AG04450 (cell line): ENCODE data around the gene TTC1. TPM values are rescaled to one million over a fixed set of nuclear protein-coding genes. Genes with fewer than 3 reads are reported as not detected.

Source experiments
- CTCF ChIA-PET: fragments of 300-600, 350-600 bp; formaldehyde crosslinking; extraction: SDS; loops from one replicate; lab custom pipeline; 2022; ENCODE audit warnings: antibody characterized with exemption, inconsistent platforms; lab: Charles Lee
- POLR2A ChIA-PET: fragments of 350-600 bp; formaldehyde crosslinking; extraction: SDS; loops from one replicate; lab custom pipeline; 2021; ENCODE audit warnings: antibody characterized with exemption, inconsistent platforms; lab: Yijun Ruan, JAX
- DNase-seq: peaks from one replicate; pipeline ENCODE4 v3.0.0-alpha.2; 2011; ENCODE audit warnings: low read depth, low spot score
- H3K27ac ChIP-seq: one replicate; pipeline ENCODE4 v1.5.1; 2012; ENCODE audit warnings: low read depth, low read length, control low read depth
- H3K27me3 ChIP-seq: one replicate; pipeline ENCODE4 v1.6.0; 2012; ENCODE audit warnings: low read length; ENCODE audit not compliant: control insufficient read depth, insufficient read depth
- H3K4me3 ChIP-seq: 2 replicates; pipeline ENCODE4 v1.5.1; 2011; ENCODE audit warnings: mild to moderate bottlenecking, low read depth, low read length, control low read depth
- H3K9me3 ChIP-seq: 2 replicates; pipeline ENCODE4 v1.5.1; 2012; ENCODE audit warnings: low read length; ENCODE audit not compliant: control insufficient read depth, insufficient read depth
- polyA plus RNA-seq: library from polyadenylated mRNA; depleted of rRNA; stranded (reverse); fragments of >200 nt; gene quantifications from 2 replicates; pipeline ENCODE4 v1.2.3, GENCODE V29; 2011
- TF ChIP-seq, protein P1 (sequence below): IDR thresholded peaks from 2 replicates; pipeline ENCODE4 v1.5.1; 2011; ENCODE audit warnings: low read depth, low read length, control low read depth, inconsistent platforms

The TTC1 gene
- polyA plus RNA-seq, 1 experiment = 53.7 TPM

DNA sequence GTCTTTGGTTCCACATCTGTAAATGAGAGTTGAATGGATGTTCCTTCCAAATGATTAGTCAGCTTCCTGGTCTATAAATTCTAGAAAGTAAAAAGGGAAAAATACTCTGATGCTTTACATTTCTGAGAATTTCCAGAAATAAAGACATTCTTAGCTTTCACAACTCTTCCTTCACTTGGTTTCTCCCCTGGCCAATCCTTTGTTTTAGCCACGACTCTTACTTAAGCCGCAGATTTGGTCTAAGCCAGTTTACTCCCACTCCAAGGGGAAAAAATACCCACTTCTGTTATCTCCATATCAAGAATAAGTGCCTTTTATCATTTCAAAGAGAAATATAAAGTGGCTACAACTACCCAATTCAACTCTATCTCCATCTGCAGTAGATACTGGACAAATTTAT is 80.6 kb downstream of the TTC1 start:
- H3K4me3 ChIP-seq = no peak overlapping the region
- CTCF ChIA-PET = no interaction called here
- no peaks in the 10 kb centered on the region for H3K27me3 ChIP-seq
- no peaks in the 10 kb centered on the region for H3K9me3 ChIP-seq
- no peak overlapping the region for H3K27ac ChIP-seq
- TF ChIP-seq, protein P1, sequence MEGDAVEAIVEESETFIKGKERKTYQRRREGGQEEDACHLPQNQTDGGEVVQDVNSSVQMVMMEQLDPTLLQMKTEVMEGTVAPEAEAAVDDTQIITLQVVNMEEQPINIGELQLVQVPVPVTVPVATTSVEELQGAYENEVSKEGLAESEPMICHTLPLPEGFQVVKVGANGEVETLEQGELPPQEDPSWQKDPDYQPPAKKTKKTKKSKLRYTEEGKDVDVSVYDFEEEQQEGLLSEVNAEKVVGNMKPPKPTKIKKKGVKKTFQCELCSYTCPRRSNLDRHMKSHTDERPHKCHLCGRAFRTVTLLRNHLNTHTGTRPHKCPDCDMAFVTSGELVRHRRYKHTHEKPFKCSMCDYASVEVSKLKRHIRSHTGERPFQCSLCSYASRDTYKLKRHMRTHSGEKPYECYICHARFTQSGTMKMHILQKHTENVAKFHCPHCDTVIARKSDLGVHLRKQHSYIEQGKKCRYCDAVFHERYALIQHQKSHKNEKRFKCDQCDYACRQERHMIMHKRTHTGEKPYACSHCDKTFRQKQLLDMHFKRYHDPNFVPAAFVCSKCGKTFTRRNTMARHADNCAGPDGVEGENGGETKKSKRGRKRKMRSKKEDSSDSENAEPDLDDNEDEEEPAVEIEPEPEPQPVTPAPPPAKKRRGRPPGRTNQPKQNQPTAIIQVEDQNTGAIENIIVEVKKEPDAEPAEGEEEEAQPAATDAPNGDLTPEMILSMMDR = no peak
- POLR2A ChIA-PET = no interaction called here
- no peak for DNase-seq

DNA sequence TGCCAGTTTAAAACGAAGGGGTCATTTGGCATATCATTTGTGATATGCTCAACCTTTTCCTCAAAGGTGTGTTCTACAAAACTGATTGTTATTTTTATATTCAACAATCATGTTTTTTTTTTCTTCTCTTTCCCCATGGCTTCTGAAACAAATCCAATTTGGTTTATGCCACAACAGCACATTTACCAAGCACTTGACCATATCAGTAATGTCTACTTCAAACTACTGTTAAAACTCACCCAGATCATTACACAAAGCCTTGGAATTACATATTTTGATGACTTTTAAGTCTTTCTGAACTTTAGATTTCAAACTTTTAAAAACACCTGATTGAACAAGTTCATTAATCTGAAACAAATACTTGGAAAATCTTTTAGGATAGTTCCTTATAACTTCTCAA is 81.1 kb downstream of the TTC1 start:
- Histone ChIP-seq H3K27ac (no peak overlapping the region), H3K4me3 (no peak overlapping the region), H3K27me3 (no peaks in the 10 kb centered on the region), H3K9me3 (no peaks in the 10 kb centered on the region)
- POLR2A ChIA-PET = no interaction called here
- CTCF ChIA-PET = no interaction called here
- TF ChIP-seq, protein P1 = no peak
- DNase-seq = no peak

DNA sequence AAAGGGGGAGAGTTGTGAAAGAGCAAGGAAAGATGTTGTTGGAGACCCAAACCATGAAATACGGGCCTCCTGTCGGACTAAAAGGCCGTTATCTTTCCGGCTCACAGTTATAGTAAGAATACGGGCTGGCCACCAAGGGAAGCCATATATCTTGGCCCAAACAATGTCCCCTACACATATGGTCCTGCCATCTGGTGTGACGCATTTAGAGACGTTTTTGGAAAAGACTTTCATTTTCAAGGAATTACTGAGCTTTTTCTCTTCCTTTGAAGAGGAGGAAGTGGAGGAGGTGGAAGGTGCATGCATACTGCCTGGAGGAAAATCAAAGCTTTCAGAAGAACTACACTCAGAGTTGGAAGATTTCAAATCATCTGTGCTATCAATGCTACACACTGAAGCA is 83.6 kb downstream of the TTC1 start:
- POLR2A ChIA-PET = no interaction called here
- CTCF ChIA-PET = interaction anchor here (0.6 to 2.0 kb wide), 2 partner anchors 71 to 73 kb away, joined by 5 to 7 read pairs; no protein-coding TSS in a partner anchor
- H3K4me3 ChIP-seq = no peak overlapping the region
- H3K9me3 ChIP-seq = no peaks in the 10 kb centered on the region
- TF ChIP-seq, protein P1 = no peak
- DNase-seq = no peak
- no peak overlapping the region for H3K27ac ChIP-seq
- H3K27me3 ChIP-seq = no peaks in the 10 kb centered on the region

DNA sequence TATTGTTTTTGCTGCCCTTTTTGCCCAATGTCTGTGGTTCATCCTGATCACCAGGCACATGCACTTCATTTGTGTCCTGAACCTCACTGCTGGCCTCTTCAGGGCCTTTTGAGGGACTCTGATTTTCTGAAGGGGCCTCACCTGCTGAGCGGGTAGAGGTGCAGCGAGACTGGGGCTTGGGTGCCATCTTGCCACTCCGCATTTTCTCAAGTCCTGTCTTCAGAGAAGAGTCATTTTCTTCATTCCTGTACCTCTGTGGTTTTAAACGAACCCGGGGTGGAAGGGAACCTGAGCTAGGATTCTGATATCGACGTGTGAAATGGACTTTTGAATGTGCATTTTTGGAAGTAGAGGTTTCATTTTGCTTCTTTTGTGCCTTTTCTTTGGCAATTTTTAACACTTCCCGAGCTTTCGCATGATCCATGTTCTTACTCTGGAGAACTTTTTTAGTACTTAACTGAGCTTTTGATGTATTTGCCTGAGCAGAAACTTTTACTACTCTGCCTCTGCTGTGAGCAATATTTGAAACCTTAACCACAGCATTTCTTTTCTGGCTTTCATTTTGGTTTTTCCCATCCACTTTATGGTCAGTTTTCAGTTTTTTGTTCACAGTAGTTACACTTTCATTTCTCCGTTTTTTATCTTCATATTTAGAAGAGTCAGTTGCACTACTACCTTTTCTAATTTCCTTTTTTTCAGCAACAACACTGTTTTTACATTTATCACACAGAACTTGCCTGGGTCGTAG is 84.2 kb downstream of the TTC1 start:
- no peak overlapping the region for H3K27ac ChIP-seq
- H3K4me3 ChIP-seq = no peak overlapping the region
- POLR2A ChIA-PET = no interaction called here
- no peak for DNase-seq
- CTCF ChIA-PET = interaction anchor here (0.6 kb wide), 1 partner anchor 72 kb away, joined by 5 read pairs; no protein-coding TSS in a partner anchor
- no peaks in the 10 kb centered on the region for H3K27me3 ChIP-seq
- TF ChIP-seq, protein P1 = no peak
- no peaks in the 10 kb centered on the region for H3K9me3 ChIP-seq

DNA sequence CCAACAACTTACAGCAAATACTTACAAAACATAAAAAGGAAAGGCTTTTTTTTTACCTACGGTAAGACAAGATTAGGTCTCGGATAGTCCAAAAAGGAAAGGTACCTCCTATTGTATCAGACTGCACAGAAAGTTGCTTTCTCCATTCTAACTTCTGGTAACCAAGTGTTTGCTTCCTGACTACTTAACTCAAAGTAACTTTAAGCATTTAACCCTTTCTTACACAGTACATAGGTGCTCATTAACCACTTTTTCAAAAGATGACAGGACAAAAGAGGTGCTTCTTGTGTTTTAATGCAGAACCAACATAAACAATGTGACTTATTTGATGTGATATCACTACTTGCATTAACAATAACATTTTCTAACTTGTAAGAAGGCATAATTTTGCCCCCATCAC is 87.2 kb downstream of the TTC1 start:
- POLR2A ChIA-PET = no interaction called here
- no peak for DNase-seq
- Histone ChIP-seq H3K27me3 (no peaks in the 10 kb centered on the region), H3K27ac (no peak overlapping the region), H3K9me3 (no peaks in the 10 kb centered on the region), H3K4me3 (no peak overlapping the region)
- CTCF ChIA-PET = no interaction called here
- TF ChIP-seq, protein P1 = no peak
